ENCODE results near the gene OR52N2.

- no peak for TF ChIP-seq POLR2AphosphoS5 (IDR thresholded peaks at IDR 0.05; ENCODE audit: borderline replicate concordance, low read depth, low read length)
- TF ChIP-seq EZH2 (IDR thresholded peaks at IDR 0.05) = no peak
These were observed 397 bp downstream of the OR52N2 start for GRCh38 chr11:5809122-5809519.
